Measurements from ENCODE around the gene LDLRAD3. TPM values are rescaled to one million over a fixed set of nuclear protein-coding genes. Genes with fewer than 3 reads are reported as not detected.

Gene LDLRAD3
- total RNA-seq, 2 donors from 2014 or later: 30.8 to 42.5 TPM

DNA sequence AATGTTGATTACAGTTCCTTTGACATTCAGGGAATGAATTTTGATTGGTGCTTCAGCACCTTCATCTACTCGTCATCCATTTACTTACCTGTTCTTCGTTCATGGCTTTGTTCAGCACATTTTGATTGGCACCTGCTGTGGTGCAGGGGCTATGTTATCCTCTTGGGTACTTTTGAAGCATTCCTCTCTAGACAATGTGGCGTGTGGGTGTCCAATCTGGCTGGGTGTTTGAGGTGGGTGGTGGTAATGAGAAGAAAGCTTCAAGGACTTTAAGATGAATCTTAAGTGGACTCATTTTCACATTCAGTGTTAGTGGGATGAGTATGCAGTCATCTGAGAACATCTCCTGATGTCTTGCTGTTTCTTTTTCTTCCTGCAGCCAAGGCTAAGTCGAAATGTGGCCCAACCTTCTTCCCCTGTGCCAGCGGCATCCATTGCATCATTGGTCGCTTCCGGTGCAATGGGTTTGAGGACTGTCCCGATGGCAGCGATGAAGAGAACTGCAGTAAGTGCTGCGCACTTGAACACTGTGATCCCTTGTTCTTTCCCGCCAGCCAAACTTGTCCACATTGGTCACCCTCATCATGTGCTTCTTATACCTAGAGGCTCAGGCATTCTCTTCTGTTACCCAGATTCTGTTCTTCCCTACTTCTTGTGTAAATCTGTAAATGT, 137.5 kb downstream of the LDLRAD3 start:
- Histone ChIP-seq H3K4me3 (no peak overlapping the region), H3K27ac (no peak overlapping the region), H3K9me3 (no peaks in the 10 kb centered on the region), H3K36me3 (no peaks in the 10 kb centered on the region), H3K27me3 (replicated peaks; ENCODE audit: insufficient read depth) (no peaks in the 10 kb centered on the region), H3K4me1 (replicated peaks) (no peaks in the 10 kb centered on the region)
- intact Hi-C loops (cut with DNase I): no loop called here
- no peak for DNase-seq (ENCODE audit: low spot score)
- WGBS: 91% methylated on average over 11 of the region's 11 CpGs
- TF ChIP-seq POLR2A (IDR thresholded peaks at IDR 0.05) (no peak), POLR2AphosphoS5 (IDR thresholded peaks at IDR 0.05) (no peak)
- TF ChIP-seq, protein P1, sequence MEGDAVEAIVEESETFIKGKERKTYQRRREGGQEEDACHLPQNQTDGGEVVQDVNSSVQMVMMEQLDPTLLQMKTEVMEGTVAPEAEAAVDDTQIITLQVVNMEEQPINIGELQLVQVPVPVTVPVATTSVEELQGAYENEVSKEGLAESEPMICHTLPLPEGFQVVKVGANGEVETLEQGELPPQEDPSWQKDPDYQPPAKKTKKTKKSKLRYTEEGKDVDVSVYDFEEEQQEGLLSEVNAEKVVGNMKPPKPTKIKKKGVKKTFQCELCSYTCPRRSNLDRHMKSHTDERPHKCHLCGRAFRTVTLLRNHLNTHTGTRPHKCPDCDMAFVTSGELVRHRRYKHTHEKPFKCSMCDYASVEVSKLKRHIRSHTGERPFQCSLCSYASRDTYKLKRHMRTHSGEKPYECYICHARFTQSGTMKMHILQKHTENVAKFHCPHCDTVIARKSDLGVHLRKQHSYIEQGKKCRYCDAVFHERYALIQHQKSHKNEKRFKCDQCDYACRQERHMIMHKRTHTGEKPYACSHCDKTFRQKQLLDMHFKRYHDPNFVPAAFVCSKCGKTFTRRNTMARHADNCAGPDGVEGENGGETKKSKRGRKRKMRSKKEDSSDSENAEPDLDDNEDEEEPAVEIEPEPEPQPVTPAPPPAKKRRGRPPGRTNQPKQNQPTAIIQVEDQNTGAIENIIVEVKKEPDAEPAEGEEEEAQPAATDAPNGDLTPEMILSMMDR (IDR thresholded peaks at IDR 0.05): no peak

DNA sequence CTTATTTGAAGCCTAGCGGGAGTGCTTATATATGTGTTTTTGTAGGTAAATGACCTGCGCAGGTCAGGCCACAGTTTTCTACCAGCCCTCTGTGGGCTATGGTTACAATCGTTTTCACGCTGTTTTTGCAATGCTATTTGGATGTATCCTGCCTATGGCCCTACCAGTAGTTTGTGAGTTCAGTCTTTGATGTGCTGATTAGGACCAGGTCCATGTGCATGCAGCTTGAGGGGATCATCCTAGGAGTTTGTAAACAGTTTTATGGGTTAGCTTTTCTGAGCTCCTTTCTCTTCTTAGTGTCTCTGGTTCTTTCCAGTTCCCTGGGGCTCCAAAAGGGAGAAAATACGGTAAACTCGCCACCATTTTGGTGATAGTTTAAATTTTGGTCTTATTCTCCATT, 142.5 kb downstream of the LDLRAD3 start:
- Histone ChIP-seq H3K4me1 (replicated peaks) (no peaks in the 10 kb centered on the region), H3K27me3 (replicated peaks; ENCODE audit: insufficient read depth) (no peaks in the 10 kb centered on the region), H3K9me3 (no peaks in the 10 kb centered on the region), H3K36me3 (no peaks in the 10 kb centered on the region), H3K27ac (no peak overlapping the region), H3K4me3 (no peak overlapping the region)
- WGBS: 87% methylated on average over 6 of the region's 6 CpGs
- intact Hi-C loops (cut with DNase I): no loop called here
- no peak for DNase-seq (ENCODE audit: low spot score)
- TF ChIP-seq, protein P1 (IDR thresholded peaks at IDR 0.05): no peak
- no peak for TF ChIP-seq POLR2A (IDR thresholded peaks at IDR 0.05)
- TF ChIP-seq POLR2AphosphoS5 (IDR thresholded peaks at IDR 0.05): no peak

DNA sequence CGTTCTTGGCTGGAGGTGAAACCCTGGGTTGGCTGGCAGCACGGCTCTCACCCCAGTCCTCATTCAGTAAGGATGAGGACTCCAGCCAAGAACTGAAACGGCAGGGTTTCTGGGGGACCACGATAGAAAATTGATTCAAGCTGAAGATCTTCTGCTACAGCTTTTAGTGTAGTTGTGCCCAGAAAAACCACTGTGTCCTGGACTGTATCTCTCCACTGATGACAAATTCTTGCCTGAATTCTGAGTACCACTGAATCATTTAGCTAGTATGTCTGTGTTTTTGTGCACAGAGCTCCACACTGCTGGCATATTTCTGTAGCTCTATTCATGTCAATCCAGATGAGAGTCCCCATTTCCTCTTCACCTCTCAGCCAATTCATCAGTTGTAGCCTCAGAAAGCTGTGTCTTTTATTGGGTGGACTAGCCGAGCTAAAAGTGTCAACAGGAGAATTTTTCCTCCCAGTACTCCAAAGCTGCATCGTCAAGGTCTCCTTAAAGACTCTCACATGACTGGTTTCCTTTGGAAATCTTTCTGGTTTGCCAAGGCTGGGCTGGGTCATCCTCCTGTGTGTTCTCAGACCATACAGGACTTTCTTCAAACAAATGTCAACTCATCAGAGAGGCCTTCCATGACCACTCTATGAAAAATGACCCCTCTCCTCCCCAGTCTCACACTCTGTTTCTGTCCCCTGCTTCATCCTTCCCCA, 144.6 kb downstream of the LDLRAD3 start:
- intact Hi-C loops (cut with DNase I): no loop called here
- no peaks in the 10 kb centered on the region for H3K36me3 ChIP-seq
- DNase-seq (ENCODE audit: low spot score): no peak
- H3K4me1 ChIP-seq (replicated peaks): no peaks in the 10 kb centered on the region
- H3K4me3 ChIP-seq: no peak overlapping the region
- 55% methylated on average over 6 of the region's 6 CpGs for WGBS
- H3K27ac ChIP-seq: no peak overlapping the region
- TF ChIP-seq, protein P1 (IDR thresholded peaks at IDR 0.05): no peak
- no peak for TF ChIP-seq POLR2A (IDR thresholded peaks at IDR 0.05)
- TF ChIP-seq POLR2AphosphoS5 (IDR thresholded peaks at IDR 0.05): no peak
- no peaks in the 10 kb centered on the region for H3K9me3 ChIP-seq
- H3K27me3 ChIP-seq (replicated peaks; ENCODE audit: insufficient read depth): no peaks in the 10 kb centered on the region

DNA sequence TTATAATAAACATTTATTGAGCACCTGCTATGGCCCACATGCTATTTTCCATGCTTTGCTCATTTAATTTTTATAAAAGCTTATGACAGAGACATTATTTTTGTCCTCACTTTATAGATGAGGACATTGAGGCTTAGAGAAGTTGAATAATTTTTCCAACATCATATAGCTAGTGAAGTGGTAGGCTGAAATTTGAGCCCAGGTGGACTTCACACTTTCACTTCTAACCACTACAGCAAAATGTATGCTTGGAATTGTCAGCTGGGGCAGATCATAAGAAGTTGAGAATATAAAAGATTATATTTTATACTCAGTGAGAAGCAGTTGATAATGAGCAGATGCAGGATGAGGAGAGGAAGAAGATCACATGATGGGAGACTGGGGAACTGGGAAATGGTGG, 146.1 kb downstream of the LDLRAD3 start:
- no peak for DNase-seq (ENCODE audit: low spot score)
- TF ChIP-seq POLR2A (IDR thresholded peaks at IDR 0.05) (no peak), POLR2AphosphoS5 (IDR thresholded peaks at IDR 0.05) (no peak)
- TF ChIP-seq, protein P1 (IDR thresholded peaks at IDR 0.05): no peak
- no peaks in the 10 kb centered on the region for H3K27me3 ChIP-seq (replicated peaks; ENCODE audit: insufficient read depth)
- no peaks in the 10 kb centered on the region for H3K36me3 ChIP-seq
- no peak overlapping the region for H3K4me3 ChIP-seq
- intact Hi-C loops (cut with DNase I): no loop called here
- no peaks in the 10 kb centered on the region for H3K9me3 ChIP-seq
- no peak overlapping the region for H3K27ac ChIP-seq
- H3K4me1 ChIP-seq (replicated peaks): no peaks in the 10 kb centered on the region

Measured in prostate gland (tissue), 2 donors.